K562 (cell line): ENCODE data around the gene GUCY2D. TPM values are rescaled to one million over a fixed set of nuclear protein-coding genes. Genes with fewer than 3 reads are reported as not detected.
A peak's percentile ranks its signal among the peaks of the same experiment; 100 is the strongest.

Experiments
- ATAC-seq: fragments of 200-7000 bp; cut with Tn5 transposase; 3 replicates; pipeline ENCODE4 v1.9.1; 2020; ENCODE audit warnings: moderate library complexity
- BruUV-seq: library from RNA; stranded (reverse); fragments of 400-500 nt; replicated peaks from 2 replicates; lab custom pipeline; 2021; lab: Mats Ljungman, UMichigan
- CTCF ChIA-PET: fragments of 300-600 bp; formaldehyde crosslinking; extraction: SDS; loops from one replicate; lab custom pipeline; 2021; ENCODE audit warnings: low intra/inter-chr PET ratio; lab: Yijun Ruan, JAX
- POLR2A ChIA-PET: fragments of 300-600, 350-650 bp; sonication (Branson Sonifier 250); formaldehyde crosslinking; extraction: SDS; loops from one replicate; lab custom pipeline; 2021; ENCODE audit warnings: antibody characterized with exemption, inconsistent platforms; lab: Yijun Ruan, JAX
- DNase-seq, 4 experiments: peaks; one replicate each; pipeline versions ENCODE4 v3.0.0 to v3.0.0-alpha.2; 2011 to 2018; ENCODE audit warnings: low spot score in 3 of 4, mixed read lengths in 3 of 4; ENCODE audit errors: extremely low read depth in 1 of 4
- FAIRE-seq: peaks from 2 replicates; lab custom pipeline; 2011; peaks lifted over from hg19 to GRCh38; lab: Jason Lieb, UNC
- H2AFZ ChIP-seq: 2 replicates; pipeline ENCODE4 v1.6.0; 2011; ENCODE audit warnings: low read depth, low read length, control low read depth, inconsistent platforms
- H3K27ac ChIP-seq: fragments of 200-600 bp; 3 replicates; pipeline ENCODE4 v1.8.0; 2011; ENCODE audit warnings: low read depth, mild to moderate bottlenecking, control low read depth, inconsistent platforms, low read length, moderate library complexity, mixed read lengths; ENCODE audit errors: extremely low read depth
- H3K27me3 ChIP-seq, 2 experiments: fragments of 300-600 bp in 1 of 2; 2 replicates in 1 of 2; 3 replicates in 1 of 2; pipeline versions ENCODE4 v1.6.0 to v1.8.0; 2011; ENCODE audit warnings: inconsistent platforms in 2 of 2, low read length in 2 of 2, mild to moderate bottlenecking in 1 of 2, mixed read lengths in 1 of 2, moderate library complexity in 1 of 2; ENCODE audit not compliant: control insufficient read depth in 2 of 2, insufficient read depth in 2 of 2
- H3K36me3 ChIP-seq: fragments of 300-600 bp; 3 replicates; pipeline ENCODE4 v1.8.0; 2011; ENCODE audit warnings: mild to moderate bottlenecking, low read length, inconsistent platforms; ENCODE audit not compliant: control insufficient read depth, insufficient read depth
- H3K4me1 ChIP-seq, 2 experiments: fragments of 200-600 bp in 1 of 2; replicated peaks in 1 of 2; 2 replicates in 1 of 2; 3 replicates in 1 of 2; pipeline versions ENCODE4 v1.5.1 to v1.8.0; 2011; ENCODE audit warnings: inconsistent platforms in 2 of 2, low read length in 2 of 2, mild to moderate bottlenecking in 1 of 2, mixed read lengths in 1 of 2, moderate library complexity in 1 of 2; ENCODE audit not compliant: control insufficient read depth in 2 of 2, insufficient read depth in 2 of 2
- H3K4me2 ChIP-seq: 2 replicates; pipeline ENCODE4 v1.6.1; 2011; ENCODE audit warnings: low read length, control low read depth, inconsistent platforms, mixed read lengths; ENCODE audit not compliant: insufficient read depth
- H3K4me3 ChIP-seq: fragments of 200-600 bp; sonication (generic), shearing (Covaris generic); 2 replicates; pipeline ENCODE4 v1.5.1; 2016; ENCODE audit warnings: control low read depth, inconsistent platforms
- H3K79me2 ChIP-seq: fragments of 200-600 bp; 3 replicates; pipeline ENCODE4 v1.8.0; 2011; ENCODE audit warnings: low read length, inconsistent platforms; ENCODE audit not compliant: control insufficient read depth, insufficient read depth
- H3K9ac ChIP-seq, 2 experiments: 2 replicates each; pipeline versions ENCODE4 v1.6.0 to v1.6.1; 2011; ENCODE audit warnings: low read depth in 2 of 2, low read length in 2 of 2, control low read depth in 1 of 2, inconsistent platforms in 1 of 2, mild to moderate bottlenecking in 1 of 2, mixed read lengths in 1 of 2; ENCODE audit not compliant: insufficient read depth in 1 of 2
- H3K9me1 ChIP-seq: one replicate; pipeline ENCODE4 v1.6.0; 2011; ENCODE audit warnings: inconsistent platforms, mild to moderate bottlenecking, low read length, moderate library complexity; ENCODE audit not compliant: control insufficient read depth, insufficient read depth
- H3K9me3 ChIP-seq: replicated peaks from 2 replicates; pipeline ENCODE4 v1.5.1; 2011; ENCODE audit warnings: low read depth, low read length, inconsistent platforms; ENCODE audit not compliant: control insufficient read depth, insufficient read depth
- H4K20me1 ChIP-seq: replicated peaks from 2 replicates; pipeline ENCODE4 v1.6.1; 2011; ENCODE audit warnings: low read length, inconsistent platforms, mixed read lengths; ENCODE audit not compliant: control insufficient read depth, insufficient read depth
- ASH1L ChIP-seq: fragments of 450-650 bp; IDR thresholded peaks from 2 replicates; pipeline ENCODE4 v1.6.1; 2018; ENCODE audit warnings: borderline replicate concordance, mild to moderate bottlenecking, low read depth; ENCODE audit not compliant: partially characterized antibody
- BCL6 ChIP-seq: fragments of 250-450 bp; sonication (Bioruptor Pico); IDR thresholded peaks from 2 replicates; pipeline ENCODE4 v1.4.0; 2020
- CBX3 ChIP-seq, 2 experiments: IDR thresholded peaks; 1 replicate in 1 of 2; 2 replicates in 1 of 2; pipeline ENCODE4 v1.6.1; 2012; ENCODE audit warnings: inconsistent platforms in 2 of 2, low read length in 2 of 2, borderline replicate concordance in 1 of 2, control low read depth in 1 of 2
- ESRRB ChIP-seq: fragments of 250-450 bp; sonication (Bioruptor Pico); IDR thresholded peaks from 2 replicates; pipeline ENCODE4 v1.5.0; 2020; ENCODE audit warnings: mild to moderate bottlenecking, moderate library complexity, borderline replicate concordance
- HNRNPH1 ChIP-seq: fragments of 200-400 bp; formaldehyde crosslinking; optimal IDR thresholded peaks from 2 replicates; pipeline ENCODE3; 2017; ENCODE audit warnings: low read depth, mild to moderate bottlenecking, low read length, moderate library complexity
- KLF16 ChIP-seq: IDR thresholded peaks from 2 replicates; pipeline ENCODE4 v1.6.1; 2016; ENCODE audit warnings: antibody characterized with exemption
- MEIS2 ChIP-seq: fragments of 450-650 bp; IDR thresholded peaks from 2 replicates; pipeline ENCODE4 v1.6.1; 2014; ENCODE audit warnings: mild to moderate bottlenecking; ENCODE audit not compliant: partially characterized antibody
- PHF21A ChIP-seq: fragments of 450-650 bp; IDR thresholded peaks from 2 replicates; pipeline ENCODE4 v1.6.1; 2017; ENCODE audit warnings: low read depth, borderline replicate concordance
- RAD21 ChIP-seq, 2 experiments: fragments of 250-450 bp in 1 of 2; fragments of 450-650 bp in 1 of 2; sonication (Bioruptor Pico) in 1 of 2; formaldehyde crosslinking in 1 of 2; IDR thresholded peaks in 1 of 2; conservative IDR thresholded peaks in 1 of 2; 2 replicates each; pipeline versions ENCODE4 v1.4.0 to v1.8.0; 2020 to 2022; ENCODE audit warnings: mild to moderate bottlenecking in 2 of 2, moderate library complexity in 1 of 2
- SMARCA5 ChIP-seq: fragments of 450-650 bp; IDR thresholded peaks from 2 replicates; pipeline ENCODE4 v1.6.1; 2016
- SMC3 ChIP-seq: conservative IDR thresholded peaks from 2 replicates; pipeline ENCODE4 v1.6.1; 2011; ENCODE audit warnings: low read depth, low read length, improper control_type of control experiment; ENCODE audit not compliant: insufficient read depth
- ZNF384 ChIP-seq: IDR thresholded peaks from 2 replicates; pipeline ENCODE4 v1.6.1; 2012; ENCODE audit warnings: low read depth, low read length, improper control_type of control experiment
- ZNF699 ChIP-seq: fragments of 250-450 bp; sonication (Bioruptor Pico); IDR thresholded peaks from 2 replicates; pipeline ENCODE4 v1.8.0; 2021; ENCODE audit warnings: mild to moderate bottlenecking, moderate library complexity; ENCODE audit not compliant: insufficient replicate concordance
- WGBS: fragments of 100-300 bp; shearing (Covaris generic); methylation state at CpG from one replicate; pipeline ENCODE4 v1.1.6; 2016; ENCODE audit warnings: low coverage, mixed read lengths; ENCODE audit not compliant: insufficient coverage; ENCODE audit errors: missing lambda C conversion rate; 5-methylcytosine and 5-hydroxymethylcytosine counted together
- in situ Hi-C: fragments of 300-500 bp; cut with MboI; formaldehyde crosslinking; loops from 4 replicates; pipeline ENCODE4 v1.15.0; 2018; ENCODE audit warnings: inconsistent platforms, mixed read lengths
- intact Hi-C: fragments of 100-400 bp; cut with micrococcal nuclease; formaldehyde crosslinking; loops from 2 replicates; pipeline ENCODE4 v1.14.2; 2022
- polyA plus RNA-seq, 8 experiments: library from polyadenylated mRNA; depleted of rRNA in 4 of 8; stranded (reverse) in 5 of 8; unstranded in 3 of 8; fragments of >200 nt; fragmentation: Nextera tagmentation in 2 of 8; fragmentation: Illumina TruSeq in 1 of 8; extraction: Ambion mirVana in 2 of 8; extraction: Trizol in 1 of 8; gene quantifications; 2 replicates each; pipeline versions ENCODE4 v1.2.1 to v1.2.3, GENCODE V29; 2011 to 2014; ENCODE audit warnings: inconsistent platforms in 1 of 8, missing spikeins in 1 of 8
- total RNA-seq, 7 experiments: library from RNA; depleted of rRNA in 6 of 7; stranded (reverse); fragments of >200 nt in 6 of 7; fragmentation: Illumina TruSeq in 2 of 7; extraction: Trizol in 2 of 7; gene quantifications; 2 replicates each; pipeline versions ENCODE4 v1.2.1 to v1.2.3, GENCODE V29; 2011 to 2021; ENCODE audit warnings: low replicate concordance in 1 of 7
- TF ChIP-seq, protein P1 (sequence below): fragments of 450-650 bp; IDR thresholded peaks from 2 replicates; pipeline ENCODE4 v1.6.1; 2016
- TF ChIP-seq, protein P2 (sequence below): sonication (generic); formaldehyde crosslinking; IDR thresholded peaks from 2 replicates; pipeline ENCODE4 v1.8.1; 2023; ENCODE audit warnings: missing genetic modification reagents, mild to moderate bottlenecking, borderline replicate concordance

Gene GUCY2D
- total and polyA plus RNA-seq, 9 of the 15 experiments (the other 6 are each of a cell fraction or from before 2014, with no cell fraction given) = 0.05 TPM; not detected in 8

DNA sequence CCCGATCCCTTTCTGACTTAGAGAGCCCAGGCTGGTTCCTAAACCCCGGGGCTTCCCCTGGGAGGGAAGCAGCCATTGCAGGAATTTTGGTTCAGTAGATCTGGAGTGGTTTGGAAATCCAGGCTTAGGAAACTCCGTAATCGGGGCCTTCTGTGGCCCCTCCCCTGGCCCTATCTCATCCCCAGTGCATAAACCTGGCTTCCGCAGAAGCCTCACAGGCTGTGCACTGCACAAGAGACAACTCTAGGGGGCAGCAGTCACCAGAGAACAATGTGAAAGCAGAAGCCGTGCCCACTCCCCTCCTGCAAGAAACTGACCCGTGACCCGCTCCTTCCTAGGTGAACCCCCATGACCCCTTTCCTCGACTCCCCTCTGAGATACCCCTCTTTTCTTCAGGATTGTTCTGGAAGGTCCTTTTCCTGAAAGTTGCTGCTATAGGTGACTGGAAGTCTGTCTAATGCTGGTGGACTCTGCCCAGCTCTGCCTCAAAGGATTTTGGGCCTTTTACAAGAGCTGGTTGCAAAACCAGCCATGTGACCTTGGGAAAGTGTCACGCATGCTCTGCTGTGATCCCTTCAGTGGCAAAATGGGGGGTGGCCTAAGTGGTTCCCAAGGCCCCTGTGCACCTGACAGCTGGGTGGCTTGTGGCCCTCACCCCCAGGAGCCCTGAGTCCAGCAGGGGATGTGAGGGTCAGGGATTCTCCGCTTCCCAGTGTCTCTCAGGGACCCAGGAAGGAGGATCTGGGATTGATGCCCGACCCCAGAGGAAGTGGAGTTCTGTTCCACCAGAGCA, 14.4 kb downstream of the GUCY2D start:
- CTCF ChIA-PET = interaction anchor here (0.6 to 3.1 kb wide), 4 partner anchors 24 to 273 kb away, joined by 3 to 17 read pairs (median 10); no protein-coding TSS in a partner anchor
- no peak overlapping the region for H3K27ac ChIP-seq
- no TSS peak for BruUV-seq
- POLR2A ChIA-PET = interaction anchor here (0.6 kb wide), 1 partner anchor 387 kb away, joined by 6 read pairs; the partner anchor contains the start of gene SHBG
- DNase-seq (peak; percentile 53 to 60 (median 57)), FAIRE-seq (peak; percentile 72), ATAC-seq (peak; percentile 95)
- H3K4me3 ChIP-seq = no peak overlapping the region
- H3K4me2 ChIP-seq = no peak overlapping the region
- no peaks in the 10 kb centered on the region for H3K79me2 ChIP-seq
- no peaks in the 10 kb centered on the region for H3K36me3 ChIP-seq
- peaks cover 9 to 71% of the 10 kb centered on the region in 2 experiments; a peak in 4 of 5 replicates for H3K27me3 ChIP-seq
- no peaks in the 10 kb centered on the region for H3K9me1 ChIP-seq
- in situ Hi-C loops = no loop called here
- H3K4me1 ChIP-seq = peaks cover 0 to 13% of the 10 kb centered on the region in 2 experiments; a peak in 2 of 5 replicates
- intact Hi-C loops = loop anchor here (1.0 kb wide), 1 partner anchor 40 kb away; no protein-coding TSS in a partner anchor
- H4K20me1 ChIP-seq = no peaks in the 10 kb centered on the region
- H3K9ac ChIP-seq = no peak overlapping the region
- no peaks in the 10 kb centered on the region for H3K9me3 ChIP-seq
- H2AFZ ChIP-seq = no peak overlapping the region
- 12% methylated on average over 8 of the region's 12 CpGs for WGBS
- peak; percentile 47 to 71 for TF ChIP-seq RAD21 (CRISPR knock-in tag; conservative IDR thresholded peaks at IDR 0.05 in 1 of 2, IDR thresholded peaks at IDR 0.05 in 1 of 2)
- no peak for TF ChIP-seq KLF16
- no peak for TF ChIP-seq PHF21A
- TF ChIP-seq SMC3 = peak; percentile 42; the same call in 1 of the 2 replicates
- TF ChIP-seq, protein P1, sequence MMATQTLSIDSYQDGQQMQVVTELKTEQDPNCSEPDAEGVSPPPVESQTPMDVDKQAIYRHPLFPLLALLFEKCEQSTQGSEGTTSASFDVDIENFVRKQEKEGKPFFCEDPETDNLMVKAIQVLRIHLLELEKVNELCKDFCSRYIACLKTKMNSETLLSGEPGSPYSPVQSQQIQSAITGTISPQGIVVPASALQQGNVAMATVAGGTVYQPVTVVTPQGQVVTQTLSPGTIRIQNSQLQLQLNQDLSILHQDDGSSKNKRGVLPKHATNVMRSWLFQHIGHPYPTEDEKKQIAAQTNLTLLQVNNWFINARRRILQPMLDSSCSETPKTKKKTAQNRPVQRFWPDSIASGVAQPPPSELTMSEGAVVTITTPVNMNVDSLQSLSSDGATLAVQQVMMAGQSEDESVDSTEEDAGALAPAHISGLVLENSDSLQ = no peak
- no peak for TF ChIP-seq CBX3 (IDR thresholded peaks at IDR 0.05; ENCODE audit: borderline replicate concordance in 1 of 2, low read length in 2 of 2)
- no peak for TF ChIP-seq HNRNPH1
- TF ChIP-seq SMARCA5 = no peak
- TF ChIP-seq MEIS2 = no peak
- no peak for TF ChIP-seq BCL6 (CRISPR knock-in tag)
- TF ChIP-seq, protein P2, sequence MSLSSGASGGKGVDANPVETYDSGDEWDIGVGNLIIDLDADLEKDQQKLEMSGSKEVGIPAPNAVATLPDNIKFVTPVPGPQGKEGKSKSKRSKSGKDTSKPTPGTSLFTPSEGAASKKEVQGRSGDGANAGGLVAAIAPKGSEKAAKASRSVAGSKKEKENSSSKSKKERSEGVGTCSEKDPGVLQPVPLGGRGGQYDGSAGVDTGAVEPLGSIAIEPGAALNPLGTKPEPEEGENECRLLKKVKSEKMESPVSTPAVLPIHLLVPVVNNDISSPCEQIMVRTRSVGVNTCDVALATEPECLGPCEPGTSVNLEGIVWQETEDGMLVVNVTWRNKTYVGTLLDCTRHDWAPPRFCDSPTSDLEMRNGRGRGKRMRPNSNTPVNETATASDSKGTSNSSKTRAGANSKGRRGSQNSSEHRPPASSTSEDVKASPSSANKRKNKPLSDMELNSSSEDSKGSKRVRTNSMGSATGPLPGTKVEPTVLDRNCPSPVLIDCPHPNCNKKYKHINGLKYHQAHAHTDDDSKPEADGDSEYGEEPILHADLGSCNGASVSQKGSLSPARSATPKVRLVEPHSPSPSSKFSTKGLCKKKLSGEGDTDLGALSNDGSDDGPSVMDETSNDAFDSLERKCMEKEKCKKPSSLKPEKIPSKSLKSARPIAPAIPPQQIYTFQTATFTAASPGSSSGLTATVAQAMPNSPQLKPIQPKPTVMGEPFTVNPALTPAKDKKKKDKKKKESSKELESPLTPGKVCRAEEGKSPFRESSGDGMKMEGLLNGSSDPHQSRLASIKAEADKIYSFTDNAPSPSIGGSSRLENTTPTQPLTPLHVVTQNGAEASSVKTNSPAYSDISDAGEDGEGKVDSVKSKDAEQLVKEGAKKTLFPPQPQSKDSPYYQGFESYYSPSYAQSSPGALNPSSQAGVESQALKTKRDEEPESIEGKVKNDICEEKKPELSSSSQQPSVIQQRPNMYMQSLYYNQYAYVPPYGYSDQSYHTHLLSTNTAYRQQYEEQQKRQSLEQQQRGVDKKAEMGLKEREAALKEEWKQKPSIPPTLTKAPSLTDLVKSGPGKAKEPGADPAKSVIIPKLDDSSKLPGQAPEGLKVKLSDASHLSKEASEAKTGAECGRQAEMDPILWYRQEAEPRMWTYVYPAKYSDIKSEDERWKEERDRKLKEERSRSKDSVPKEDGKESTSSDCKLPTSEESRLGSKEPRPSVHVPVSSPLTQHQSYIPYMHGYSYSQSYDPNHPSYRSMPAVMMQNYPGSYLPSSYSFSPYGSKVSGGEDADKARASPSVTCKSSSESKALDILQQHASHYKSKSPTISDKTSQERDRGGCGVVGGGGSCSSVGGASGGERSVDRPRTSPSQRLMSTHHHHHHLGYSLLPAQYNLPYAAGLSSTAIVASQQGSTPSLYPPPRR (CRISPR knock-in tag) = no peak
- TF ChIP-seq ZNF384 = no peak
- TF ChIP-seq ZNF699 = no peak
- no peak for TF ChIP-seq ESRRB (CRISPR knock-in tag)
- TF ChIP-seq ASH1L = no peak
